Smooth muscle cell (in vitro differentiated cells): Measurements from ENCODE around the gene CPNE5. TPM values are rescaled to one million over a fixed set of nuclear protein-coding genes. Genes with fewer than 3 reads are reported as not detected.
A peak's percentile ranks its signal among the peaks of the same experiment; 100 is the strongest.

Experiments
- DNase-seq: peaks from one replicate; lab custom pipeline; 2025; ENCODE audit not compliant: unreplicated experiment; lab: John Stamatoyannopoulos, UW
- H2AFZ ChIP-seq: fragments of 200-600 bp; sonication (generic); 2 replicates; pipeline ENCODE4 v1.6.0; 2016; ENCODE audit warnings: antibody characterized with exemption, low read depth, mild to moderate bottlenecking
- H3F3A ChIP-seq: fragments of 200-600 bp; sonication (generic); 2 replicates; pipeline ENCODE4 v1.6.0; 2017; ENCODE audit warnings: antibody characterized with exemption, low read depth
- H3K27ac ChIP-seq: fragments of 200-600 bp; sonication (generic); 2 replicates; pipeline ENCODE4 v1.5.1; 2016; ENCODE audit warnings: low read depth, mild to moderate bottlenecking
- H3K27me3 ChIP-seq: fragments of 200-600 bp; sonication (generic); 2 replicates; pipeline ENCODE4 v1.6.1; 2016; ENCODE audit warnings: low read depth, mild to moderate bottlenecking
- H3K36me3 ChIP-seq: fragments of 200-600 bp; sonication (generic); 2 replicates; pipeline ENCODE4 v1.5.1; 2016; ENCODE audit warnings: low read depth
- H3K4me1 ChIP-seq: fragments of 200-600 bp; sonication (generic); 2 replicates; pipeline ENCODE4 v1.5.1; 2016; ENCODE audit warnings: low read depth
- H3K4me2 ChIP-seq: fragments of 200-600 bp; sonication (generic); 2 replicates; pipeline ENCODE4 v1.6.0; 2016; ENCODE audit warnings: mild to moderate bottlenecking
- H3K4me3 ChIP-seq: fragments of 200-600 bp; sonication (generic); 2 replicates; pipeline ENCODE4 v1.5.1; 2016; ENCODE audit warnings: mild to moderate bottlenecking
- H3K79me2 ChIP-seq: fragments of 200-600 bp; sonication (generic); 2 replicates; pipeline ENCODE4 v1.6.0; 2016; ENCODE audit warnings: low read depth, mild to moderate bottlenecking
- H3K9ac ChIP-seq: fragments of 200-600 bp; sonication (generic); 2 replicates; pipeline ENCODE4 v1.6.0; 2016; ENCODE audit warnings: low read depth
- H3K9me3 ChIP-seq: fragments of 200-600 bp; sonication (generic); replicated peaks from 2 replicates; pipeline ENCODE4 v1.5.1; 2016; ENCODE audit warnings: low read depth
- H4K20me1 ChIP-seq: fragments of 200-600 bp; sonication (generic); 2 replicates; pipeline ENCODE4 v1.6.0; 2016; ENCODE audit warnings: low read depth
- WGBS: methylation state at CpG from one replicate; pipeline ENCODE4 v1.1.7; 2016; ENCODE audit warnings: low lambda C conversion rate; 5-methylcytosine and 5-hydroxymethylcytosine counted together
- polyA plus RNA-seq: library from polyadenylated mRNA; unstranded; fragments of >200 nt; fragmentation: Nextera tagmentation; extraction: Ambion mirVana; gene quantifications from 2 replicates; pipeline ENCODE4 v1.2.1, GENCODE V29; 2016
- total RNA-seq: library from RNA; depleted of rRNA; stranded (reverse); fragments of >200 nt; gene quantifications from 2 replicates; pipeline ENCODE4 v1.2.3, GENCODE V29; 2014
- TF ChIP-seq, protein P1 (sequence below): fragments of 200-600 bp; sonication (generic); IDR thresholded peaks from 2 replicates; pipeline ENCODE4 v1.5.1; 2017; ENCODE audit warnings: borderline replicate concordance, mild to moderate bottlenecking, antibody characterized with exemption; ENCODE audit not compliant: insufficient read depth, poor library complexity, severe bottlenecking

CPNE5 gene
- total and polyA plus RNA-seq, 2 experiments from 2014 or later, result 1.0 TPM; not detected in 1

DNA sequence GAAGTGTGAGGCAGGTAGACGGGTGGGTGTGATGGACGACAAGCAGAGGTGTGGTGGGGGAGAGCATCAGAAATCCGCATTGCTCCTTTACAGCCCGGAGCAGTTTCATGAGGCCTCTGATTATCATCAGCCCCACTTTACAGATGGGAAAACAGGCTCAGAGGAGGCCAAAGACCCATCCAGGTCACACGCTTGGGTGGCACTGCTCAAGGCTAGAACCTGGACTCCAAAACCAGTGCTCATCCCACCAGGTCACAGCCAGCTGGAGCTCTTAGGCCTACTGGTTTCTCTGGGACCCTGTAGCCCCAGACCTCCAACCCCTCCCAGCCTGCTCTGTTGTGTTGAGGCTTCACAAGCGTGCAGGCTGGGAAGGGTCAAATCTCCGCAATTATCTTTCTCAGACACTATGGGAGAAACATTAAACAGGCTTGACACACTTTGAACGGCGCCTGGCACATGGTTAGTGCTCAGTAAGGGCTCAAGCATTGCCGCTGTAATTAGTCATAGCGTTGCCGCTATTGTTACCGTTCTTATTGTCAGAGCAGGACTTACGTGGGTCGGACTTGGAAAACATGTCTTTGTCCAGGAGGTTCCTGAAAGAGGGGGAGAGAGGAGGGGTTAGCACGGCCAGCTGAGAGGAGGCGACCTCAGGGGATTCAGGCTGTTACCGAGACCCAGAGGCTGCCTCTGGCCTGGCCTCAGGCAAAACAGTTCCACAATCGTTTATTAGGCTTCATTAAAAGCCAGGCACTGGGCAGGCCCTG is 16.6 kb downstream of the CPNE5 start:
- Histone ChIP-seq H3K27me3 (no peaks in the 10 kb centered on the region), H3F3A (peaks cover 9% of the 10 kb centered on the region), H3K4me1 (peaks cover 18% of the 10 kb centered on the region), H3K4me3 (no peak overlapping the region), H3K9me3 (no peaks in the 10 kb centered on the region), H2AFZ (no peak overlapping the region), H3K4me2 (no peak overlapping the region), H4K20me1 (no peaks in the 10 kb centered on the region), H3K9ac (no peak overlapping the region), H3K79me2 (no peaks in the 10 kb centered on the region), H3K36me3 (no peaks in the 10 kb centered on the region), H3K27ac (no peak overlapping the region)
- no peak for DNase-seq
- TF ChIP-seq, protein P1, sequence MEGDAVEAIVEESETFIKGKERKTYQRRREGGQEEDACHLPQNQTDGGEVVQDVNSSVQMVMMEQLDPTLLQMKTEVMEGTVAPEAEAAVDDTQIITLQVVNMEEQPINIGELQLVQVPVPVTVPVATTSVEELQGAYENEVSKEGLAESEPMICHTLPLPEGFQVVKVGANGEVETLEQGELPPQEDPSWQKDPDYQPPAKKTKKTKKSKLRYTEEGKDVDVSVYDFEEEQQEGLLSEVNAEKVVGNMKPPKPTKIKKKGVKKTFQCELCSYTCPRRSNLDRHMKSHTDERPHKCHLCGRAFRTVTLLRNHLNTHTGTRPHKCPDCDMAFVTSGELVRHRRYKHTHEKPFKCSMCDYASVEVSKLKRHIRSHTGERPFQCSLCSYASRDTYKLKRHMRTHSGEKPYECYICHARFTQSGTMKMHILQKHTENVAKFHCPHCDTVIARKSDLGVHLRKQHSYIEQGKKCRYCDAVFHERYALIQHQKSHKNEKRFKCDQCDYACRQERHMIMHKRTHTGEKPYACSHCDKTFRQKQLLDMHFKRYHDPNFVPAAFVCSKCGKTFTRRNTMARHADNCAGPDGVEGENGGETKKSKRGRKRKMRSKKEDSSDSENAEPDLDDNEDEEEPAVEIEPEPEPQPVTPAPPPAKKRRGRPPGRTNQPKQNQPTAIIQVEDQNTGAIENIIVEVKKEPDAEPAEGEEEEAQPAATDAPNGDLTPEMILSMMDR, result no peak
- 77% methylated on average over 19 of the region's 19 CpGs for WGBS

DNA sequence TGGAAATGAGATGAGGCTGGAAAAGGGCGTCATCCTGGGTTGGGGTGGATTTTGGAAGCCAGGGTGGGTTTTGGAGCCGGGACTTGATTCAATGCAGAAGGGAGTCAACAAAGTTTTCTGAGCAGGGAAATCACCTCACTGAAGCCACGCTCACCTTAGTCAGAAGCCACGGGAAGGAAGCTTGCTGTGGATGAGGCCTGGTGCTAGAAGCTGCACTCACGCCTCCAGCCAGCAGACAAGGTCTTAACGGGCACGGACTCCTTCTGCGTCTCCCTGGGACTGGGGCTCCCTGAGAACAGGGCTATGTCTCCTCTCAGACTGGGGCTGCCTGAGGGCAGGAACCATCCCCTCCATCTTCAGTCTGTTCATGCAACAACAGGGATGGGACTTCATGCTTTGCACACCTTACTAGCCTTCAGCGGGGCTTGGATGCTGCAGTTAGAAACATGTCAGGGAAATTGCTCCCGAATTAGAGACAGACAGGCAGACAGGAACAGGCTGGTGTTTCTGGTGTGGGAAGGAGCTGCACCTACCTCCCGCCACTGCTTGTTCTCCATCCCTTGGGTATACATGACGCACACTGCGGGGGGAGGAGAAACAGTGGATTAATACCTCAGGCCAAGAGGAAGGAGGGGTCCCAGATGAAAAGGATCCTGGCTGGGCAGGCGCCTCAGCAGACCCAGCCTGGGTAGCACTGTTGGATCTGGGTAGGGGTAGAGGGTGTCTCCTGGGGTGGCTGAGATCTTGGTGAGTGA is 17.5 kb downstream of the CPNE5 start:
- TF ChIP-seq, protein P1, result no peak
- H3K79me2 ChIP-seq, result no peaks in the 10 kb centered on the region
- no peaks in the 10 kb centered on the region for H3K27me3 ChIP-seq
- H3K9ac ChIP-seq, result no peak overlapping the region
- H3F3A ChIP-seq, result peaks cover 9% of the 10 kb centered on the region
- WGBS, result 91% methylated on average over 14 of the region's 14 CpGs
- H4K20me1 ChIP-seq, result no peaks in the 10 kb centered on the region
- peak overlapping the region; percentile 18 for H3K4me2 ChIP-seq
- peaks cover 18% of the 10 kb centered on the region for H3K4me1 ChIP-seq
- no peaks in the 10 kb centered on the region for H3K36me3 ChIP-seq
- H3K4me3 ChIP-seq, result no peak overlapping the region
- H2AFZ ChIP-seq, result no peak overlapping the region
- H3K9me3 ChIP-seq, result no peaks in the 10 kb centered on the region
- DNase-seq, result no peak
- peak overlapping the region; percentile 67 for H3K27ac ChIP-seq

DNA sequence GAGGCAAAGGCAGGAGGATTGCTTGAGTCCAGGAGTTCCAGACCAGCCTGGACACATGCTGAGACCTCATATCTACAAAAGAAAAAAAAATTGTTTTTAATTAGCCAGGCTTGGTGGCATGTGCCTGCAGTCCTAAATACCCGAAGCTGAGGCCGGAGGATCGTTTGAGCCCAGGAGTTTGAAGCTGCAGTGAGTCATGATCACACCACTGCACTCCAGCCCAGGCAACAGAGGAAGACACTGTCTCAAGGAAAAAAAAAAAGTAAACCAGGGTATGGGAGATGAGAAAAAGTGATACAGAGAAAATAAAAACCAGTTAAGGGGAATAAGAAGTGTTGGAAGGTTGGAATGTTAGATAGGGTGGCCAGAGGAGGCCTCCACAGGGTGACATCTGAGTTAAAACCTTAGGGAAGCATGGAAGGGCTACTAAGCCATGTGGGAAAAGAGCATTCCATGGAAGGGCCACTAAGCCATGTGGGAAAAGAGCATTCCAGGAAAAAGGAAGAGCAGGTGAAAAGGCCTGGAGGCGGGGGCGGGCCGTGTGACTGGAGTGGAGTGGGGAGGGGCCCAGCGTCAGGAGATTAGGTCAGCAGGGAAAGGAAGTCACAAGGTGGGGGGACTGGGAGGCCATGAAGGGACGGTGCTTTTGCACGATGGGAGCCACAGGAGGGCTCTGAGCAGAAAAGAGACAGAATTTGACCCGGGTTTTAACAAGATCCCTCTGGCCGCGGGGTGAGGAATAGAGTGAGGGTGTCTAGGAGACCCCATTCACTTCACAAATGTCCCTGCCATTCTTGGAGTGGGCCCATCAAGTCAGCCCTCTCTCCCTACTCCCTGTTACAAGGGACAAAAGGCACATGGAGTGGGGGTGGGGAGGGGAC is 18.3 kb downstream of the CPNE5 start:
- no peaks in the 10 kb centered on the region for H3K27me3 ChIP-seq
- no peak overlapping the region for H2AFZ ChIP-seq
- WGBS, result 39% methylated on average over 10 of the region's 12 CpGs
- H3K36me3 ChIP-seq, result no peaks in the 10 kb centered on the region
- H3K79me2 ChIP-seq, result no peaks in the 10 kb centered on the region
- H3K4me1 ChIP-seq, result peaks cover 18% of the 10 kb centered on the region
- H3F3A ChIP-seq, result peaks cover 9% of the 10 kb centered on the region
- H3K9me3 ChIP-seq, result no peaks in the 10 kb centered on the region
- peak overlapping the region; percentile 67 for H3K27ac ChIP-seq
- no peaks in the 10 kb centered on the region for H4K20me1 ChIP-seq
- no peak overlapping the region for H3K9ac ChIP-seq
- TF ChIP-seq, protein P1, result no peak
- H3K4me3 ChIP-seq, result no peak overlapping the region
- H3K4me2 ChIP-seq, result peak overlapping the region; percentile 18
- no peak for DNase-seq
